ENCODE results near the gene AMPD1. TPM values are rescaled to one million over a fixed set of nuclear protein-coding genes. Genes with fewer than 3 reads are reported as not detected.

Gene AMPD1
- total and polyA plus RNA-seq, 2 experiments from 2014 or later, result 0.27 TPM; not detected in 1

Small RNA genes within 50 kb of the gene (small RNA-seq; reads per million reads assigned to genes)
- gene RN7SL432P (ENCODE audit: low replicate concordance) (not detected), gene RNY1P13 (ENCODE audit: low replicate concordance) (0.17 reads per million)

Other genes with a start within 250 kb of the AMPD1 start
- 46.6 and 51.1 TPM in 2 replicates for gene TRIM33, start 184.3 kb downstream of the AMPD1 start, total RNA-seq (2014; rRNA removed; shearing (Covaris generic))
- 48.8 and 50.3 TPM in 2 replicates for gene TRIM33, start 184.3 kb downstream of the AMPD1 start, polyA plus RNA-seq (2016; fragmentation: Nextera tagmentation; extraction: Ambion mirVana)
- gene BCAS2, start 113.9 kb downstream of the AMPD1 start, total RNA-seq (2014; rRNA removed; shearing (Covaris generic)), result 49.9 and 50.7 TPM in 2 replicates
- 75.4 and 111 TPM in 2 replicates for gene BCAS2, start 113.9 kb downstream of the AMPD1 start, polyA plus RNA-seq (2016; fragmentation: Nextera tagmentation; extraction: Ambion mirVana)
- 2.9 and 4.1 TPM in 2 replicates for gene DENND2C, start 25.5 kb downstream of the AMPD1 start, total RNA-seq (2014; rRNA removed; shearing (Covaris generic))
- gene DENND2C, start 25.5 kb downstream of the AMPD1 start, polyA plus RNA-seq (2016; fragmentation: Nextera tagmentation; extraction: Ambion mirVana), result 4.9 and 7.0 TPM in 2 replicates
- gene NRAS, start 21.2 kb upstream of the AMPD1 start, total RNA-seq (2014; rRNA removed; shearing (Covaris generic)), result 83.2 and 84.7 TPM in 2 replicates
- gene NRAS, start 21.2 kb upstream of the AMPD1 start, polyA plus RNA-seq (2016; fragmentation: Nextera tagmentation; extraction: Ambion mirVana), result 18.4 and 22.3 TPM in 2 replicates
- gene CSDE1, start 62.4 kb upstream of the AMPD1 start, total RNA-seq (2014; rRNA removed; shearing (Covaris generic)), result 1,054 and 1,579 TPM in 2 replicates
- 210 and 214 TPM in 2 replicates for gene CSDE1, start 62.4 kb upstream of the AMPD1 start, polyA plus RNA-seq (2016; fragmentation: Nextera tagmentation; extraction: Ambion mirVana)
- gene SIKE1, start 85.1 kb upstream of the AMPD1 start, total RNA-seq (2014; rRNA removed; shearing (Covaris generic)), result 74.0 and 90.4 TPM in 2 replicates
- gene SIKE1, start 85.1 kb upstream of the AMPD1 start, polyA plus RNA-seq (2016; fragmentation: Nextera tagmentation; extraction: Ambion mirVana), result 79.6 and 96.3 TPM in 2 replicates
- 0.24 and 0.50 TPM in 2 replicates for gene SYCP1, start 159.3 kb upstream of the AMPD1 start, total RNA-seq (2014; rRNA removed; shearing (Covaris generic))
- 0.66 and 2.1 TPM in 2 replicates for gene SYCP1, start 159.3 kb upstream of the AMPD1 start, polyA plus RNA-seq (2016; fragmentation: Nextera tagmentation; extraction: Ambion mirVana)